Glutamatergic neuron (in vitro differentiated cells): Measurements from ENCODE around the gene SMARCAL1. TPM values are rescaled to one million over a fixed set of nuclear protein-coding genes. Genes with fewer than 3 reads are reported as not detected.

Experiments
- DNase-seq: peaks from one replicate; pipeline ENCODE4 v3.0.0; 2022
- H3K27ac Mint-ChIP-seq: one replicate; pipeline ENCODE4 v1.8.0; 2020; ENCODE audit warnings: mild to moderate bottlenecking, mixed read lengths, inconsistent platforms; ENCODE audit not compliant: unreplicated experiment
- H3K27me3 Mint-ChIP-seq: one replicate; pipeline ENCODE4 v1.8.0; 2020; ENCODE audit warnings: mild to moderate bottlenecking, moderate library complexity, mixed read lengths, inconsistent platforms; ENCODE audit not compliant: unreplicated experiment
- H3K36me3 Mint-ChIP-seq: one replicate; pipeline ENCODE4 v1.8.0; 2020; ENCODE audit warnings: mild to moderate bottlenecking, mixed read lengths, inconsistent platforms; ENCODE audit not compliant: unreplicated experiment
- H3K4me1 Mint-ChIP-seq: one replicate; pipeline ENCODE4 v1.8.0; 2020; ENCODE audit warnings: mild to moderate bottlenecking, low read depth, mixed read lengths, inconsistent platforms; ENCODE audit not compliant: unreplicated experiment
- H3K4me3 Mint-ChIP-seq: one replicate; pipeline ENCODE4 v1.8.0; 2020; ENCODE audit warnings: mild to moderate bottlenecking, mixed read lengths, inconsistent platforms; ENCODE audit not compliant: unreplicated experiment
- H3K9me3 Mint-ChIP-seq: one replicate; pipeline ENCODE4 v1.8.0; 2020; ENCODE audit warnings: mild to moderate bottlenecking, moderate library complexity, mixed read lengths, inconsistent platforms; ENCODE audit not compliant: unreplicated experiment
- total RNA-seq: library from RNA; stranded (reverse); fragmentation: NEBNext Ultra II Directional; extraction: Animal tissue kit (Norgen Biotek cat#: 25700); gene quantifications from one replicate; pipeline ENCODE4 v1.2.1, GENCODE V29; 2021; ENCODE audit not compliant: unreplicated experiment
- TF ChIP-seq, protein P1 (sequence below): fragments of 200-600 bp; sonication (generic); IDR thresholded peaks from one replicate; pipeline ENCODE4 v1.5.0; 2021; ENCODE audit not compliant: partially characterized antibody, unreplicated experiment

Gene SMARCAL1
- total RNA-seq, 1 donor from 2014 or later, result 36.6 TPM

DNA sequence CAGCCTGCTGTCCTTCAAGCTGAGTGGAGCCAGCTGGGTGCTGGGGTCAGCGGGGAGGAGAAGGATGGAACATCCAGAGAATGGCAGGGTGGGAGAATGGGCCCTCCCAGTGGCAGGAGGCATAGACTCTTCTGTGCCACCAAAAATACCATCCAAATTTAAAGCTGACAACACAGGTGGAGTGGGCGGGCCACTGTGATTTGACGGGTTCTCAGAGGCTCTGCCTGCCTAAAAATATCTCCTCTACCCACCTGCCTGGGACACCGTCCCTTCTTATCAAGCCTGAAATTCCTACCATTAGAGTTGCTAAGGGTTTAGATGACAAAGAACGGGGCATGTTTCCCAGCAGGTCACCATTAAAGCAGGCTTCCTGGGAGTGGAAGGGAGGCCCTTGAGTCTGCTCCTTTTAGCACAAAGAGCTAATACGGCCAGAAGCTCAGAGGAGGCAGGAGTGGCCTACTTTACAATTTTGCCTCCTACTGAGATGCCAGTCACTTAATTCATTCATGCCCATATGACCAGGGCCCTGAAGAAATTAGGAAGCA, 20.2 kb upstream of the SMARCAL1 start:
- peaks cover 4% of the 10 kb centered on the region for H3K4me1 Mint-ChIP-seq
- DNase-seq, result no peak
- H3K36me3 Mint-ChIP-seq, result no peaks in the 10 kb centered on the region
- TF ChIP-seq, protein P1, sequence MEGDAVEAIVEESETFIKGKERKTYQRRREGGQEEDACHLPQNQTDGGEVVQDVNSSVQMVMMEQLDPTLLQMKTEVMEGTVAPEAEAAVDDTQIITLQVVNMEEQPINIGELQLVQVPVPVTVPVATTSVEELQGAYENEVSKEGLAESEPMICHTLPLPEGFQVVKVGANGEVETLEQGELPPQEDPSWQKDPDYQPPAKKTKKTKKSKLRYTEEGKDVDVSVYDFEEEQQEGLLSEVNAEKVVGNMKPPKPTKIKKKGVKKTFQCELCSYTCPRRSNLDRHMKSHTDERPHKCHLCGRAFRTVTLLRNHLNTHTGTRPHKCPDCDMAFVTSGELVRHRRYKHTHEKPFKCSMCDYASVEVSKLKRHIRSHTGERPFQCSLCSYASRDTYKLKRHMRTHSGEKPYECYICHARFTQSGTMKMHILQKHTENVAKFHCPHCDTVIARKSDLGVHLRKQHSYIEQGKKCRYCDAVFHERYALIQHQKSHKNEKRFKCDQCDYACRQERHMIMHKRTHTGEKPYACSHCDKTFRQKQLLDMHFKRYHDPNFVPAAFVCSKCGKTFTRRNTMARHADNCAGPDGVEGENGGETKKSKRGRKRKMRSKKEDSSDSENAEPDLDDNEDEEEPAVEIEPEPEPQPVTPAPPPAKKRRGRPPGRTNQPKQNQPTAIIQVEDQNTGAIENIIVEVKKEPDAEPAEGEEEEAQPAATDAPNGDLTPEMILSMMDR, result no peak
- H3K27me3 Mint-ChIP-seq, result no peaks in the 10 kb centered on the region
- no peak overlapping the region for H3K27ac Mint-ChIP-seq
- peaks cover 2% of the 10 kb centered on the region for H3K9me3 Mint-ChIP-seq
- no peak overlapping the region for H3K4me3 Mint-ChIP-seq

DNA sequence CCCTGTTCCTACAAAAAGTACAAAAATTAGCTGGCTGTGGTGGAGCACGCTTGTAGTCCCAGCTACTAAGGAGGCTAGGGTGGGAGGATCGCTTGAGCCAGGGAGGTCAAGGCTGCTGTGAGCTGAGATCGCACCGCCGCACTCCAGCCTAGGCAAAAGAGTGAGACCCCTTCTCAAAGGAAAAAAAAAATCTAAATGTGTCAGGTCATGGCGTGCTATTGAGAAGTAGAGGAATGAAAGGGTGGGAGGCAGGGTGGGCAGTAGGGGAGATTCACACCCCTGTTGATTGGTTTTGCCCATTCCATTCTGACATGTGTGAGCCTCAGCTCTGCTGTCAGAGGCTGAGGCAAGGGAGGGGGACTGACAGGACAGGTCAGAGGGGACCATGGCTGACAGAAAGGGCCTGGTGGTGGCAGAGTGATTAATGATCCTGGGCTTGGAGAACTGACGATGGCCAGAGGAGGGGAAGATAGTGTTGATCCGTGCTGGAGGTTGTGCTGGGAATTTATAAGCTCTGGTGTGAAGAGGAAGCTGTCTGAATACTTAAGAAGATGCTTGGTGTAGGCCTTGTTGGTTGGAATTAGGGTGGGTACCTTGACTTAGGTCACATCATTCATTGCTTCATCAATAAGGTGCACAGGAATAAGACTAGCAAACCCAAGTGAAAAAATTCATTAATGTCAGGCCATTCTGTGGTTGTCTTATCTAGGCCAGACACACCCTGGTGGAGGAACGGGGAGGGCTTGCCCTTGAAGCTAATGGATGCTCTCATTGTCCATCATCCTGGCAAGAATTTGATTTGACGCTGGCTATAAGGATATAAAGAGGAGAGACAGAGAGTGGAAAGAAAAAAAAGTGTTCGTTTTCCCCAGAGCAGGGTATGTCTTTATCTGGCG, 19.1 kb upstream of the SMARCAL1 start:
- Mint-ChIP-seq H3K4me3 (no peak overlapping the region), H3K27ac (no peak overlapping the region), H3K4me1 (peaks cover 4% of the 10 kb centered on the region), H3K36me3 (no peaks in the 10 kb centered on the region), H3K27me3 (no peaks in the 10 kb centered on the region), H3K9me3 (peaks cover 2% of the 10 kb centered on the region)
- DNase-seq, result no peak
- TF ChIP-seq, protein P1, result no peak

DNA sequence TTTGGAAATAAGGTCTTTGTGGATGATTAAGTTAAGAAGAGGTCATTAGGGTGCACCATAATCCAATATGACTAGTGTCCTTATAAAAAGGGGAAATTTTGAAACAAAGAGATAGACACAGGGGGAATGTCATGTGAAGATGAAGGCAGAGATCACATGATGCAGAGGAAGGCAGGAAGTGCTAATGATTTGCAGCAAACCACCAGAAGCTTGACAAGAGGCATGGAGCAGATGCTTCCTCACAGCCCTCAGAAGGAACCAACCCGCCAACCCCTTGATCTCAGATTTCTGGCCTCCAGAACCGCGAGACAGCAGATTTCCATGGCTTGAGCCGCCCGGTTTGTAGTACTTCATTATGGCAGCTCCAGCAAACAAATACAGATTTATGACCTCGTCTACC, 17.4 kb upstream of the SMARCAL1 start:
- TF ChIP-seq, protein P1, result no peak
- Mint-ChIP-seq H3K27ac (no peak overlapping the region), H3K27me3 (no peaks in the 10 kb centered on the region), H3K4me3 (no peak overlapping the region), H3K9me3 (peaks cover 5% of the 10 kb centered on the region), H3K36me3 (no peaks in the 10 kb centered on the region), H3K4me1 (peaks cover 10% of the 10 kb centered on the region)
- no peak for DNase-seq

DNA sequence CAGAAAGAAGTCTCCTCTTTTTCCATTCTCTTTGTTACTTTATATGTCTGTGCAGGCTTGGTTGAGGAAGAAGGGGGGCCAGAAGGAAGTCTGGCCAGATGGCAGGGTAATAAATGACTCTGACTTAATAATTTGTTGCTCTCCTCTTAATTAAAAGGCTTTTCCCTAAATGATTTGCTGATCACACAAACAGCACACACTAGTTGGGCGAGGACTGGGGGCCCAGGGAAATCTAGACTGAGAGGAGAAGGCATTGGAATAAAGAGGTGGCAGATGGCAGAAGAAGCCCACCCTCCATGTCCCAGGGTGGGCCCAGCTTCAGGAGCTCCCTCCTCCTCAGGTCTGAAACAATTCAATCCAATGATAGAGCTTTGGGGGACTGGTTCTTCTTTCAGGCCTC, 12.7 kb upstream of the SMARCAL1 start:
- Mint-ChIP-seq H3K36me3 (no peaks in the 10 kb centered on the region), H3K4me1 (peaks cover 24% of the 10 kb centered on the region), H3K27me3 (peaks cover 2% of the 10 kb centered on the region), H3K9me3 (peaks cover 7% of the 10 kb centered on the region), H3K27ac (no peak overlapping the region), H3K4me3 (no peak overlapping the region)
- TF ChIP-seq, protein P1, result no peak
- DNase-seq, result no peak

DNA sequence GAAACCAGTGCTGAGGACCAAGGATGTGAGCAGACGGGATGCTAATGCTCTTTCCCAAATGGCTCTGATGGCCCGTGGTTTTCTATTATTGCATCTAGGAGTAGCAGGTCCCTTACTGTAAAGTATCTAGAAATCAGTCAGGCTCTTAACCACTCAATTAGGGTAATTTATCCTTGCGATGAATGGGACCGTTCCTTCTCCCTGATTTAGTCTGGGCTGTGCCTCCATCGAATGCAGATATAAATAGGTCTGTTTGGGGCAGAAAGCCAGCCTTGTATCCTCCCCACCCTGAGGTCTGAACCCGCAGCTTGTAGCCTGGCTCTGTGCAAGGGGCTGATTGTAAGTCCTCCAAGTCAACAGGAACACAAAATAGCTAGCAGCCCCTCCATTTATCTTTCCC, 9.5 kb upstream of the SMARCAL1 start:
- Mint-ChIP-seq H3K4me3 (no peak overlapping the region), H3K4me1 (peaks cover 41% of the 10 kb centered on the region), H3K27me3 (peaks cover 5% of the 10 kb centered on the region), H3K27ac (no peak overlapping the region), H3K9me3 (peaks cover 8% of the 10 kb centered on the region), H3K36me3 (peaks cover 5% of the 10 kb centered on the region)
- TF ChIP-seq, protein P1, result no peak
- no peak for DNase-seq
